Urothelium cell line (cell line): Measurements from ENCODE around the gene ZNHIT2.
"Not testable (repeated sequence)": the region's sequence is repeated elsewhere in the genome, so short reads cannot be mapped to it uniquely, and the experiment has no call there.

ENCODE experiments used
- DNase-seq: peaks from one replicate; pipeline ENCODE4 v3.0.0; 2011; ENCODE audit warnings: low spot score, mixed read lengths
- FAIRE-seq: peaks from 2 replicates; lab custom pipeline; 2011; peaks lifted over from hg19 to GRCh38; lab: Jason Lieb, UNC

Gene ZNHIT2

DNA sequence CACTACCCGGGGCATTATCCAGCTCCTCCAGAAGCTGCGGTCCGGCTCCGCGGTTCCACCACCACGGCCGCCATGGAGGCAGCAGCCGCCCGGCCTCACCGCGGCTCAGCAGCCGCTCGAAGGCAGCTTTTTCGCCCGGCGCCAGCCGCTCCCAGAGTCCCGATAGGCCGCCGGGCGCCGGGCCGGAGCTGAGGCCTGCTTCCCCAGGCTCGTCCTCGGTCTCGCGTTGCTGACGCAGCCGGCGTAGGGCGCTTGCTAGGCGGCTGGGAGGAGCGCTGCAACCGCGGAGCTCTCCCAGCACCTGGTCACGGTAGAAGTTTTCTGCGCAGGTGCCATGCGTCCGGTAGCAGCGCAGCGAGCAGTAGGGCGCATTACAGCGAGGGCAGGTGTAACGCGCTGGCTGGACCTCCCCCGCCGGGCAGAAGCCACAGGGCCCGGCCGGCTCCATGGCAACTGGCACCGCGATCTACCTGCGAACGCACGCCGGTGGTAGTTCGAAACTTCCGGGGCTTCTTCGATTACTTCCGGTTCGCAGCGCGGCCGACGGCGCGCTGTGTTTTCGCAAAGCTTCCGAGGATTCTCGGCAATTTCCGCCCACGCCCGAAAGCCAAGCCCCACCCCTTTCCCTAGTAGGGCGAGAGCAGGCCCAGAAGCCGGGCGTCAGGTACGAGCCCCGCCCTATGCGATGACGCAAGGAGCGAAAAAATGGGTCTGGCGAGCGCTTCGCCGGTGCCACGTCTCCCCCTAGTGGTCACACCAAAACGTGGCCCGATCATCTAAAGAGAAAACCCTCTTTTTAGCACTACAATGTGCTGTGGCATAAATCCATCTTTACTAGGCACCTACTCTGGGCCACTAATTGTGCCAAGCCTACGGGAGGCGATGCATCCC lies at the start of gene ZNHIT2:
ZNHIT2 (minus strand) TSS at position 496 of the 891 bp plus-strand sequence; CDS start at position 448, 48 bp downstream.
- FAIRE-seq (peak; percentile 73), DNase-seq (peak; percentile 97)

DNA sequence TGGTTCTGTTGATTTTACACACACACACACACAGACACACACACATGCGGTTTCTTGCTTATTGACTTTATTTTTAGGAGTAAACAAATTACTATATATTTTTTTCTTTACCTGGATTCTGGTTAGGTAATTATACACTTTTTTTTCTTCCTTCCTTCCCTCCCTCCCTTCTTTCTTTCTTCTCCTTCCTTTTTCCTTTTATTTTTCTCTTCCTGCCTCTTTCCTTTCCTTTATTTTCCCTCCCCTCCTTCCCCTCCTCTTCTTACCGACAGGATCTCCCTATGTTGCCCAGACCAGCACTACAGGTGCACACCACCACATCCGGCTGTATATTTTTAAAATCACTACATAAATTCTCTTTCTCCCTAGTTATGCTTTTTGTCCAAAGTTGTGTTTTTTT lies 49.4 kb upstream of the ZNHIT2 start:
- FAIRE-seq (no peak), DNase-seq (no peak)

DNA sequence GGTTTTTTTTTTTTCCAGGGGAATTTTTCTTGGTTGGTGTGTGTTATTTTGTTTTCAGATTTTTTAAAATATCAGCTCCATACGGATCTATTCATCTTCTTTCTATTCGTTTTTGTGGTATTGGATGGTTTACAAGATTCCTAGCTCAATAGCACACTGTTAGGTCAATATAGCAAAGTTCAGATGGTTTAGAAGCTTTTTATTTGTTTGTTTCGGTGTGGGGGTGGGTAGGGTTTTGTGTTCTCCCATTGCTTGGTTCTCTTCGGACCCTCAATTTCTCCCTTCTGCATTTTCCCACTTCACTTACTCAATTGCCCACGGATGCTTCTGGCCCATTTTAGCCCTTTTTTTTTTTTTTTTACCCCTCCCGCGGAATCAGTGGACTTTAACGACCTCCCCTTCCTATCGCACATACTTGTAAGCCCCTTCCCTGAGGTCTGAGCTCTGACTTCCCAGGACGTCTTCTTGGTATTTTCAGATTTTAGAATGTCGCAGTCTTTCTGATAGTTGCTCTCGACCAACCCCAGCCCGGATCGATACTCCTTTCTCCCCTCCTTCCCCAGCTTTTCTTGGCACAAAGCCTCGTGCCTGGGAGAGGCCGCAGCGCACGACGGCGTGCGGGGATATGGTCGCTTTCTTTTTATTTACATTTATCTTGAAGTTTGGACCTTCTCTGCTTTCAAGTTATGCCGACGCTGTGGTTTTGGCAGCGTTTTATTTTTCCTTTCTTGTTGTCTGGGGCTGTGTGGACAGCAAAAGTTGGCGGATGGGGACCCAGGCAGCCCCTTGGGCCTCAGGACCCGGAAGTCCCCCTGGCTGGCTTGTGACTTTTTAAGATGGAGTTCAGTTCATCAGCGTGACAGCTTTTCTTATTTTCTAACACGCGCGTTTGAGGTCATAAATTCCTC lies 48.2 kb upstream of the ZNHIT2 start:
- DNase-seq (no peak), FAIRE-seq (no peak)

DNA sequence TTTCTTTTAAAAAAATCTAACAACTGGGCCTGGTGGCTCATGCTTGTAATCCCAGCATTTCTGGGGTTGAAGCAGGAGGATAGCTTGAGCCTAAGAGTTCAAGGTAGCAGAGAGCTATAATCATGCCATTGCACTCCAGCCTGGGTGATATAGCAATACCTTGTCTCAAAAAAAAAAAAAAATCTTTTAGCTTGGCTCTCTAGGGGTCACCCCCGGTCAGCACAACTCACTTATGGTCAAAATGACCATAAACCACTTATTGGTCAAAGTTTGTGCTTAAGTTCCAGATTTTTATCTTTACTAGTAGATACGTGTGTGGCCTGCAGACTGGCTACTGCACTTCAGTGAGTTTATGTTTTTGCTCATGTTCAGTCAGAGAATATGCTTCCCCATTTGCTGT lies 46.2 kb upstream of the ZNHIT2 start:
- DNase-seq, result no peak
- no peak for FAIRE-seq

DNA sequence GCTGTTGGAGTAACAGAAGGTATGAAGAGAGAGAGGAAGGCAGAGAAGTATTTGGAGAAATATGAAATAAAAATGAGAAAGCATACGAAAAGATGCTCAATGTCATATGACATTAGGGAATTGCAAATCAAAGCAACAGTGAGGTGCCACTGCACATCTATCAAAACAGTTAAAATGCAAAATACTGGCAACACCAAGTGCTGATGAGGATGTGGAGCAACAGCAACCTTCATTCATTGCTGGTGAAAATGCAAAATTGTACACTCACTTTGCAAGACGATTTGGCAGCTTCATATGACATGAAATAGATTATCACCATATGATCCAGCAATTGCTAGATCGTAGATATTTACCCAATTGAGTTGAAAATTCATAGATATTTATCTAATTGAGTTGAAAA lies 43.1 kb upstream of the ZNHIT2 start:
- no peak for FAIRE-seq

DNA sequence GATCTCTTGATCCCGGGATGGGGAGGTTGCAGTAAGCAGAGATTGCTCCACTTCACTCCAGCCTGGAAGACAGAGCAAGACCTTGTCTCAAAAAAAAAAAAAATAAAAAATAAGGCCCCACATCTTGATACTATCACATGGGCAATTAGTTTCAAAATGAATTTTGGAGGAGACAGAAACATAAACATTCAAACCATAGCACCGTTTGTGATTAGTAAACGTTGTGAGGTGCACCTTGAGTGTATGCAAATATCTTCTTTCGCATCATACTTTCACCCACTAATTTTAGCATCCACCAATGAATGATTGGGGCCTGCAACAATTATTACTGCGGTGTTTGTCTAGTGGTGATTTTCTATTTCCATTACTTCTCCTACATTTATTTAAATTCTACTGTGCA lies 41.5 kb upstream of the ZNHIT2 start:
- FAIRE-seq (no peak), DNase-seq (no peak)

More for the DNA sequence above, 43.1 kb upstream of the ZNHIT2 start:
- no peak for DNase-seq

DNA sequence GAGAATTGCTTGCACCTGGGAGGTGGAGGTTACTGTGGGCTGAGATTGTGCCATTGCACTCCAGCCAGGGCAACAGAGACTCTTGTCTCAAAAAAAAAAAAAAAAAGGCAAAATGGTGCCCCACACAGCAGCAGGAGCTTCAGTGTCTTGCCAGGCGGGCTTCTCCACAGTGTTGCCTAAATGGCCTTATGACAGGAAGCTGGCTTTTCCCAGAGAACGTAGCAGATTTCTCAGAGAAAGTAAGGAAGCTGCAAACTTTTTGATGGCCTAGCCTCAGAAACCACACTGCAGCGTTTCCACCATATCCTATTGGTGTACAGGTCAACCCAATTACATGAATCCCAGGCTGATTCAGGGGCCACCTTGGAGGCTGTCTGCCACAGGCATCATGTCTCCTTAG lies 39.8 kb upstream of the ZNHIT2 start:
- no peak for FAIRE-seq
- DNase-seq, result no peak

DNA sequence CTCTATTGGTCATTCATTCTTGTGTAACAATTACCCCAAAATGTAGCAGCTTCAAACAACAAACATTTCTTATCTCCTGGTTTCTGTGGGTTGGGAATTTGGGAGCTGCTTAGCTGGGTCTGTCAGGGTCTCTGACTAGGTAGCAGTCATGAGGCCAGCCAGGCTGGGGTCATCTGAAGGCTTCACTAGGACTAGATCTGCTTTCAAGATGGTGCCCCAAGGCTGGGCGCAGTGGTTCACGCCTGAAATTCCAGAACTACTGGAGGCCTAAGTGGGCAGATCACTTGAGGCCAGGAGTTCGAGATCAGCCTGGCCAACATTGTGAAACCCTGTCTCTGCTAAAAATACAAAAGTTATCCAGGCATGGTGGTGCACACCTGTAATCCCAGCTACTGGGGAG lies 39.4 kb upstream of the ZNHIT2 start:
- FAIRE-seq (no peak), DNase-seq (no peak)

DNA sequence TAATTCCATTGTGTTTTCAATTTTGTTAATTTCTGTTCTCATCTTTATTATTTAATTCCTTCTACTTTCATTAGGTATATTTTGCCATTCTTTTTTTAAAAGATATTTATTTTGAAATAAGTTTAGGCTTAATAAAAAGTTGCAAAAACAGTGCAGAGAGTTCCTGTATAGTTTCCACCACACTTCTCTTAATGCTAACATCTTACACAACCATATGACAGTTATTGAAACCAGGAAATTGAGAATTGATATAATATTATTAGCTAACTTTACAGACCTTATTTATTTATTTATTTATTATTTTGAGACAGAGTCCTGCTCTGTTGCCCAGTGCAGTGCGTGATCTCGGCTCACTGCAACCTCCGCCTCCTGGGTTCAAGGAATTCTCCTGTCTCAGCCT lies 38.8 kb upstream of the ZNHIT2 start:
- FAIRE-seq (no peak), DNase-seq (no peak)

DNA sequence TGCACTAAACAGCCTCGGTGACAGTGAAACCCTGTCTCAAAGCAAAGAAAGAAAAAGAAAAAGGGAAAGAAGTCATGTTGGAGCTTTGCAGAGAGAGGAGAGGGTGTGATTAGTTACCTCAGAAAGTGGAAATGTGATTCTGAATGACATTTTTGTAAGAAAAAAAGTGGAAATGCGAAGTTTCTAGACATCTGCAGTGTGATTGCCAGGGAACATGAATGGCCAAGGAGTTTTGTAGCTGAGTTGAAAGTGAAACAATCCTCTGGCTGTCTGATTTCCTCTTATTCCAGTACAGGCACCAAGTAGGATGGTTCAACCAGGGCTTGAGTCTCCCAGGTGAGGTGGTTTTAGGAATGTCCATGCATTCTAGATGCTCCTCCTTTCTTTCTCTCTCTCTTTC lies 34.6 kb upstream of the ZNHIT2 start:
- no peak for DNase-seq
- FAIRE-seq, result no peak

DNA sequence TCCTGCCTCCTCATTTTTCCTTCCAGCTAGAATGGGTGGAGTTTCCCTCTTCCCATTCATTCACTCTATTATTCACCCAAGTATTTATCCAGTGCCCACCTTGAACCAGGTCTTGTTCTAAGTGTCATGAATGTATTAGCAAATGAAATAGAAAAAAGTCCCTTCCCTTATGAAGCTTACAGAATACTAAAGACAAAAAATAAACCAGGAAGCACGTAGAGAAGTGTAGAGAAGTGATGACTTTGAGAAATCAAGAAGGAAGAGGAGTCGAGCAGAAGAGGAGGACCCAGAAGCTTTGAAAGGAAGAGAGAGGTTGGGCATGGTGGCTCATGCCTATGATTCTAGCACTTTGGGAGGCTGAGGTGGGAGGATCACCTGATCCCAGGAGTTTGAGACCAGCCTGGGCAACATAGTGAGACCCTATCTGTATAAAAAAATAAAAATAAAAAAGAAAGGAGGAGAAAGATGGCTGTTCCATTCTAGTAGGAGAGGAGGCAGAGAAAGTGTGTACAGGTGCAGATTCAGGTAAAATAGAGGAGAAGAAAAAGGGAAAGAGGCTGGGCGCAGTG lies 33.9 kb upstream of the ZNHIT2 start:
- no peak for DNase-seq
- FAIRE-seq, result no peak

DNA sequence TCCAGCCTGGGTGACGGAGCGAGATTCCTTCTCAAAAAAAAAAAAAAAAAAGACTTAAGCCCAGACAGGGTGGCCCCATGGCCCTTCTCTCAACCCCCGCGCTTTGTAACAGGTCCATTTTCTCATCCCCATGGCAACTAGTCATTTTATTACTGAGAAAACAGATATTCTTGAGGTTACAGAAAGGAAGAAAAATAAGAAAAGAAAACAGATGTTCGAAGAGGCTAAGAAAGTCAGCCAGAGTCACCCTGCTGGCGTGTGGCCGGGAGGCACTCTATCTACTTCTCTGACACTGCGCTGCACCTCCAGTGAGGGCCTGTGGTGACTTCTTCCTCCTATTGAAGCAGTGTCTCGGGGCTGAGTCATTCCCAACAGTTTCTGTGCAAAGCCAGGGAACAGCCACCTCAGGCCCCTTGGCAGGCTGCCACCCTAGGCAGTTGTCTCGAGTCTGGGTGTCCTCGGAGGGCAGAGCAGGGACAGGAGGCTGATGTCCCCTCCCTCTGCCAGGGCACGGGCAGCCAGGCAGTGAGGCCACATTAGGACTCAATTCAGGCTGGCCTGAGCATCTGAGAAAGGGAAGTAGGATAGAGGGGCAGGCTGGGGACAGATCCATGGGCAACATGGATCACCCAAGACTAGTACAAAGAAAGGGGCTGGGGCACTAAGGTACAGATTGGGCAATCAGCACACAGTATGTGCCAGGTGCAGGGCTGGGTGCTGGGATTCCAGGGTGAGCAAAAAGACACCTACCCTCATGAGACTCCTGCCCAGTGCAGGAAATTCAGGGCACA lies 33.2 kb upstream of the ZNHIT2 start:
- peak; percentile 93 for DNase-seq
- FAIRE-seq, result peak; percentile 83

DNA sequence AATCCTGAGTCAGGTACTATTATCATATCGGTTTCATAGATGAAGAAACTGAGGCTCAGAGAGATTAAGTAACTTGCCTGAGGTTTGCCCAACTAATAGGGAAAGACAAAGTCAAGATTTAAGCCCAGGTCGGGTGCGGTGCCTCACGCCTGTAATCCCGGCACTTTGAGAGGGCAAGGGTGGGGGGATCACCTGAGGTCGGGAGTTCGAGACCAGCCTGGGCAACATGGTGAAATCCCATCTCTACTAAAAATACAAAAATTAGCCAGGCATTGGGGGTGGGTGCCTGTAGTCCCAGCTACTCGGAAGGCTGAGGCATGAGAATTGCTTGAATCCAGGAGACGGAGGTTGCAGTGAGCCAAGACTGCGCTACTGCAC lies 32.6 kb upstream of the ZNHIT2 start:
- not testable (repeated sequence) for FAIRE-seq, DNase-seq

DNA sequence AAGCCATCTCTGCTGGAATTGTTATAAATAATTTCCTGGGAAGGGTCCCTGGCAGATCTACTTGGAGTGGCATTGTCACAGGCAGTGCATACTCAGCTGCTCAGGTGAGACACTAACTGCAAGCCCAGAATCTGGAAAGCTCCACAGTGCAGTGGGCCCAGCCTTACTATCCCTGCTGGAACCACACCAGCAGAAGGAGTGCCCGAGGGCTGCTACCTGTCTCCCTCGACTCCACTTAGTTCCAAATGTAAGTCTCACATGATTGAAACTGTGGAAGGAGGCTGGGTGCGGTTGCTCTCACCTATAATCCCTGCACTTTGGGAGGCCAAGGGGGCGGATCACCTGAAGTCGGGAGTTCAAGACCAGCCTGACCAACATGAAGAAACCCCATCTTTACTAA lies 31.2 kb upstream of the ZNHIT2 start:
- no peak for DNase-seq
- no peak for FAIRE-seq

DNA sequence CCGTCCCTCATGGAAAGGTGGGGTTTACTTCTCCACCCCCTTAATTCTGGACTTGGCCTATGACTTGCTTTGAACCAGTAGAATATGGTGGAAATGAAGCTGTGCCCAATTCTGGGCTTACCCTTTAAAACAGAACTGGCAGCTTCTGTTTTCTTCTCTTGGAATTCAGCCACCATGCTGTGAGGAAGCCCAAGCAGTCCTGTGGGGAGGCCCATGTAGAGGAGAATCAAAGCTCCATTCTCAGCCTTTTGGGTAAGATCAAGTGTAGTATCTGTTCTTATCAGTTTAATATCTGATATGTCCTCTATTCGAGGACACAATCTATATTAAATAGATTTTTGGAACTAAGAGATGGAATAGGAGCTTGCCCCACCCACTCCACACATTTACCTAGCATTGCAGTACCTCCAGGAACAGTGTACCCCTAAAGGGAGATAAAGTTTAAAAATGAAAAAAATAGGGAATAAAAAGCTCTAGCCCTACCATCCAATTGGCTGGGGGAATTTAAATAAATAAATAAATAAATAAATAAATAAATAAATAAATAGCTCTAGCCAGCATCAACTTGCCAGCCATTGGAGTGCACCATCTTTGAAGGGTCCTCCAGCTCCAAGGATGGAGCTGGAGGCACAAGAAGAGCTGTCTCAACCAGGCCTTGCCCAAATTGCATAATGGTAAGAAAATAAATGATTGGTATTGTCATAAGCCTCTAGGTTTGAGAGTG lies 30.0 kb upstream of the ZNHIT2 start:
- DNase-seq (no peak), FAIRE-seq (no peak)

DNA sequence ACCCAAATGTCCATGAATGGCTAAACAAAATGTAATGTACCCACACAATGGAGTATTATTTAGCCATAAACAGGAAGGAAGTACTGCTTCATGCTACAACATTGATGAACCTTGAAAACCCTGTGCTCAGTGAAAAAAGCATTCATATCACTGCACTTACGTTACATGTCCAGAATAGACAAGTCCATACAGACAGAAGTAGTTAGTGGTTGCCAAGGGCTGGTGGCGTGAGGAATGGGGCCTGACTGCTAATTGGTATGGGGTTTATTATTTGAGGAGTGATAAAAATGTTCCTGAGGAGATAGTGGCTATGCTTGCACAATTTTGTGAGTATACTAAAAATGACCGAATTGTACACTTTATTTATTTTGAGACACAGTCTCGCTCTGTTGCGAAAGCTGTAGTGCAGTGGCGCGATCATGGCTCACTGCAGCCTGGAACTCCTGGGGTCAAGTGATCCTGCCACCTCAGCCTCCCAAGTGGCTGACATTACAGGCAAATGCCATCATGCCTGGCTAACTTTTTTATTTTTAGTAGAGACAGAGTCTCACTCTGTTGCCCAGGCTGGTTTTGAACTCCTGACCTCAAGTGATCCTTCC lies 24.5 kb upstream of the ZNHIT2 start:
- DNase-seq, result no peak
- FAIRE-seq, result peak; percentile 20

DNA sequence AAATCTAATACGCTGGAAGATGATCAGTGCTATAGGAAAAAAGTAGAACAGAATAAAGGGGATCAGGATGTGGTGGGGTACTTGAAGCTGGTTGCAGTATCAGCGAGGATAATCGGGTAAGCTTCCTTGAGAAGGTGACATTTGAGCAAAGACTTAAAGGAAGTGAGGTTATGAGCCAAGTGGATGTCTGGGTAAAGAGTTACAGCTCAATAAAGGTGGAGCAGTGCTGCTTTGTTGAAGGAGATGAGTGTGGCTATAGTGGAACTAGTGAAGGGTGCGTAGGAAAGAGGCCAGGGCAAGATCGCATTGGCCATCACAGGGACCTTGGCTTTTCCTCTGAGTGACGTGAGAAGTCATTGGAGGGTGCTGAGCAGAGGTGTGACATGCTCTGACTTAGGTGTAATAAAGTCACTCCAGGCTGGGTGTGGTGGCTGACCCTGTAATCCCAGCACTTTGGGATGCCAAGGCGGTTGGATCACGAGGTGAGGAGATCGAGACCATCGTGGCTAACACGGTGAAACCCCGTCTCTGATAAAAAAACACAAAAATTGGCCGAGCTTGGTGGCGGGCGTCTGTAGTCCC lies 19.1 kb upstream of the ZNHIT2 start:
- DNase-seq (no peak), FAIRE-seq (no peak)

DNA sequence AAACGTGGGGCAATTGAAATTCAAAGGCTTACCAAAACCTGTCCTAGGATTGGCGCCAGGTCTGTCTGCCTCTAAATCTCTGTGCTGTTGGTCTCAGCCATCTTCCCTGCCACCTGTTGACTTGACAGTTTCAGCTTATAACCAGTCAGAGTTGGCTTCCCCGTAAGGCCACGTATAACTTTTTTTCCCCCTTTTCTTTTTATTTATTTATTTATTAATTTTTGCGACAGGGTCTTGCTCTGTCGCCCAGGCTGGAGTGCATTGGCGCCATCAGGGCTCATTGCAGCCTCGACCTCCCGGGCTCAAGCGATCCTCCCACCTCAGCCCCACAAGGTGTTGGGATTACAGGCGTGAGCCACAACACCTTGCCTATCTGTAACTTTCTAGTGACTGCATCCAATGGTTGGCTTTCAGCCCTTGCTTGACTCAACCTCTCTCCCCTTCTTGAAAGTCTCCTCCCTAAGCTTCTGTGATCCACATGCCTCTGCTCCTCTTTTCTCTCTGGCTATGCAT lies 18.2 kb upstream of the ZNHIT2 start:
- no peak for FAIRE-seq
- DNase-seq, result no peak
